Left ventricle myocardium inferior (tissue), 1 donor: ENCODE results near the gene DSG1. TPM values are rescaled to one million over a fixed set of nuclear protein-coding genes. Genes with fewer than 3 reads are reported as not detected.
A peak's percentile ranks its signal among the peaks of the same experiment; 100 is the strongest.

Experiments used
- DNase-seq: peaks from one replicate; pipeline ENCODE4 v3.0.0-alpha.2; 2020
- H3K27ac ChIP-seq: fragments of 200-600 bp; replicated peaks from 2 replicates; pipeline ENCODE4 v1.8.0; 2021
- H3K27me3 ChIP-seq: fragments of 200-600 bp; 2 replicates; pipeline ENCODE4 v1.8.0; 2021; ENCODE audit warnings: low read depth
- H3K36me3 ChIP-seq: fragments of 200-600 bp; 2 replicates; pipeline ENCODE4 v1.8.0; 2021
- H3K4me1 ChIP-seq: fragments of 200-600 bp; 2 replicates; pipeline ENCODE4 v1.8.0; 2021
- H3K4me3 ChIP-seq: fragments of 200-600 bp; 2 replicates; pipeline ENCODE4 v1.8.0; 2021; ENCODE audit warnings: mild to moderate bottlenecking, moderate library complexity
- H3K9me3 ChIP-seq: fragments of 200-600 bp; replicated peaks from 2 replicates; pipeline ENCODE4 v1.8.0; 2021
- intact Hi-C: fragments of 100-400 bp; cut with micrococcal nuclease; formaldehyde crosslinking; loops from one replicate; pipeline ENCODE4 v1.11.0; 2022
- total RNA-seq: library from RNA; stranded (reverse); fragmentation: NEBNext Ultra II Directional; extraction: Animal tissue kit (Norgen Biotek cat#: 25700); gene quantifications from one replicate; pipeline ENCODE4 v1.2.1, GENCODE V29; 2021
- TF ChIP-seq, protein P1 (sequence below): fragments of 200-600 bp; IDR thresholded peaks from 2 replicates; pipeline ENCODE4 v1.8.0; 2021; ENCODE audit warnings: antibody characterized with exemption, mild to moderate bottlenecking, borderline replicate concordance
- donor health status: DM: no; HTN: yes; CAD: no; lungs with severe emphysema.

DSG1 gene
- total RNA-seq, 1 donor from 2014 or later: 1.3 TPM

DNA sequence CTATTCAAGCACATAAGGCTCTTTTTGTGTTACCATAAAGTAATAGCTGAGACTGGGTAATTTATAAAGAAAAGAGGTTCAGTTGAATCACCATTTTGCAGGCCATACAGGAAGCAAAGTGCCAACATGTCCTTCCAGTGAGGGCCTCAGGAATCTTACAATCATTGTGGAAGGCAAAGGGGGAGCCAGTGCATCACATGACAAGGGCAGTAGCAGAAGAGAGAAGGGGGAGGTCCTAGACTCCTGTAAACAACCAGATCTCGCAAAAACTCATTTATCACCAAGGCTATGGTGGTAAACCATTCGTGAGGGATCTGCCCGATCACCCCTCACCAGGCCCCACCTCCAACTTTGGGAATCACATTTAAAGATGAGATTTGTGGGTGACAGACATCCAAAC is 75.3 kb downstream of the DSG1 start:
- Histone ChIP-seq H3K27me3 (no peaks in the 10 kb centered on the region), H3K9me3 (no peaks in the 10 kb centered on the region), H3K4me3 (no peak overlapping the region), H3K36me3 (no peaks in the 10 kb centered on the region), H3K4me1 (peaks cover 17% of the 10 kb centered on the region), H3K27ac (no peak overlapping the region)
- intact Hi-C loops: loop anchor here (10.0 kb wide), 1 partner anchor 118 kb away; no protein-coding TSS in a partner anchor
- TF ChIP-seq, protein P1, sequence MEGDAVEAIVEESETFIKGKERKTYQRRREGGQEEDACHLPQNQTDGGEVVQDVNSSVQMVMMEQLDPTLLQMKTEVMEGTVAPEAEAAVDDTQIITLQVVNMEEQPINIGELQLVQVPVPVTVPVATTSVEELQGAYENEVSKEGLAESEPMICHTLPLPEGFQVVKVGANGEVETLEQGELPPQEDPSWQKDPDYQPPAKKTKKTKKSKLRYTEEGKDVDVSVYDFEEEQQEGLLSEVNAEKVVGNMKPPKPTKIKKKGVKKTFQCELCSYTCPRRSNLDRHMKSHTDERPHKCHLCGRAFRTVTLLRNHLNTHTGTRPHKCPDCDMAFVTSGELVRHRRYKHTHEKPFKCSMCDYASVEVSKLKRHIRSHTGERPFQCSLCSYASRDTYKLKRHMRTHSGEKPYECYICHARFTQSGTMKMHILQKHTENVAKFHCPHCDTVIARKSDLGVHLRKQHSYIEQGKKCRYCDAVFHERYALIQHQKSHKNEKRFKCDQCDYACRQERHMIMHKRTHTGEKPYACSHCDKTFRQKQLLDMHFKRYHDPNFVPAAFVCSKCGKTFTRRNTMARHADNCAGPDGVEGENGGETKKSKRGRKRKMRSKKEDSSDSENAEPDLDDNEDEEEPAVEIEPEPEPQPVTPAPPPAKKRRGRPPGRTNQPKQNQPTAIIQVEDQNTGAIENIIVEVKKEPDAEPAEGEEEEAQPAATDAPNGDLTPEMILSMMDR: no peak
- no peak for DNase-seq

DNA sequence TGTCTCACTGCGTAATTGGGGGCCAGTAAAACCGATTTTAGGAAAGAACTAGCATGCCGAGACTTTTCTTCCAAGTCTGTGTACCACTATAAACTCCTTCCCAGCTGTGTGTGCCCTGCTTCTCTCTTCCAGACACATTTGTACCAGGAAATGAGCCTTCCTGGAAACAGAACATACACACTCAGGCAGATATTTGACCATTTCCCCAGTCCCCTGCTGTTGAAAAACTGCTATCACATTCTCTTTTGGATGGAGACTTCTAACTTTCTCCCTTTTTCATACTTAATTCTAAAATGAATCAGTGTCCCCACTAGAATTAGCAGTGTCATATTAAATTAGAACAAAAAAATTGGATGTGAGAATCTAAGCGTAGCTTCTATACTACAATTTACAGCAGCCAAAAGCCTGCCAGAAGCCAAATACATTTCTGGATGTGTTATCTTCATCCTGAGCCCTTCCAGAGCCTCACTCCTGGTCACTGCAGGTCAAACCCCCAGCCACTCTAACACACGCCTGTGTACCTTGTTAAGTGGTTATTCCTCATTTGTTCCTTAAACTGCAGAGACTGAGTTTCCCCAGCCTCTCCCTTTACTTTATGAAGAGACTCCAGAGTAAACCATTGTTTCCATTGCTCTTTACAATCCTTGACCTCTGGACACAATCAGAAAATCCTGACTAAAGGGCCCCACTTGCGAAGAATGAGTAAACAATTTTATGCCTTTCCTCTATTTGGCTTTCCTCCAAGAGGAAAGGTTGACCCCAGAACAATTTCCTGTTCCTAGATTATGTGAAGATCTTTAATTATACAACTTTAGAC is 79.0 kb downstream of the DSG1 start:
- H3K4me3 ChIP-seq: no peak overlapping the region
- intact Hi-C loops: loop anchor here (10.0 kb wide), 1 partner anchor 122 kb away; no protein-coding TSS in a partner anchor
- no peaks in the 10 kb centered on the region for H3K27me3 ChIP-seq
- TF ChIP-seq, protein P1: peak; percentile 44
- H3K36me3 ChIP-seq: no peaks in the 10 kb centered on the region
- DNase-seq: no peak
- peak overlapping the region; percentile 77 for H3K27ac ChIP-seq
- peaks cover 17% of the 10 kb centered on the region for H3K4me1 ChIP-seq
- H3K9me3 ChIP-seq: no peaks in the 10 kb centered on the region

DNA sequence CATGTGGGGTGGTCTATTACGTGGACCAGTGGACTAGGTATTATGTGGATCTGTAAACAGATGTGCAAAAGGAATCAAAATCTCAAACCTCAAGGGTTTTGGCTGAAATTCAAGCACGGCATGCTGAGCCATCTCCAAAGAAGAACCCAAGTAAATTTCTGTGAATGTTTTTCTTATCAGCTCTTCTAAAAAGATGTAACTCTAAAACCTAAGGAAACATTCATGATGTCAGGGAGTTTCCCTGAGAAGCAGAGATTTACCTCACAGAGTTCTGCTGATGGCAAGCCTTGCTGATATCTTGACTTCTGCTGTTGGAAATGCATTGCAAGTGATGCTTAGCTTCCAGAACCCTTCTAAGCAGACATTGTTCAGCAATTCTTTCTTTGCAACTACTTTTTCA is 80.2 kb downstream of the DSG1 start:
- intact Hi-C loops: loop anchor here (10.0 kb wide), 1 partner anchor 123 kb away; no protein-coding TSS in a partner anchor
- no peak overlapping the region for H3K27ac ChIP-seq
- H3K4me3 ChIP-seq: no peak overlapping the region
- TF ChIP-seq, protein P1: no peak
- no peak for DNase-seq
- H3K9me3 ChIP-seq: no peaks in the 10 kb centered on the region
- H3K4me1 ChIP-seq: peaks cover 17% of the 10 kb centered on the region
- no peaks in the 10 kb centered on the region for H3K36me3 ChIP-seq
- no peaks in the 10 kb centered on the region for H3K27me3 ChIP-seq

DNA sequence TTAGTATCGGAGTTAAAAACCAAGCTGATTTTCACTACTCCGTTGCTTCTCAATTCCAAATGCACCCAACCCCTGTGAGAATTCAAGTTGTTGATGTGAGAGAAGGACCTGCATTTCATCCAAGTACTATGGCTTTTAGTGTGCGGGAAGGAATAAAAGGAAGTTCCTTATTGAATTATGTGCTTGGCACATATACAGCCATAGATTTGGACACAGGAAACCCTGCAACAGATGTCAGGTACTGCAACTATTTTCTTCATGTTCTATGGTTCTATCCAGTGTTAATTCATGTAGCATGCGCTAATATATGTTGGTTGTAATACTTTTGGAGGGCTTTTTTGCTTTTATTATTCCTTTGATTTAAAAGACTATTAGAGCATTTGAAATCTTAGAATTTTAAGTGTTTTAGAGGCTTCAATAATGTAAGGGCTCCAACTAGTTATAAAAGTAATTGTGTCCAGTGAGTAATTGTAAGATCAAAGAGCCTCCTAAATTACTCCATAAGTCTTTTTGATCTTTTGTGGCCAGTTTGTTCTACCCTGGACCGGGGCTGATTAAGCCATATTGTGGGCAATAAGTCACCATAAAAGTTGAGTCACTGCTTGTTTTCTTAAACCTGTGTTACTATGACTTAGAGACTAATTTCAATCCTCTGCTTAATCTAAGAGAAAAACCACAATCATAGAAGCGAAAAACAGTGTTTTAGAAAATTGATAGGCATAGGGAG is 81.5 kb downstream of the DSG1 start:
- H3K4me1 ChIP-seq: peaks cover 17% of the 10 kb centered on the region
- H3K36me3 ChIP-seq: no peaks in the 10 kb centered on the region
- H3K27me3 ChIP-seq: no peaks in the 10 kb centered on the region
- no peak overlapping the region for H3K27ac ChIP-seq
- intact Hi-C loops: loop anchor here (10.0 kb wide), 1 partner anchor 125 kb away; no protein-coding TSS in a partner anchor
- no peak overlapping the region for H3K4me3 ChIP-seq
- no peak for DNase-seq
- TF ChIP-seq, protein P1: no peak
- H3K9me3 ChIP-seq: no peaks in the 10 kb centered on the region

DNA sequence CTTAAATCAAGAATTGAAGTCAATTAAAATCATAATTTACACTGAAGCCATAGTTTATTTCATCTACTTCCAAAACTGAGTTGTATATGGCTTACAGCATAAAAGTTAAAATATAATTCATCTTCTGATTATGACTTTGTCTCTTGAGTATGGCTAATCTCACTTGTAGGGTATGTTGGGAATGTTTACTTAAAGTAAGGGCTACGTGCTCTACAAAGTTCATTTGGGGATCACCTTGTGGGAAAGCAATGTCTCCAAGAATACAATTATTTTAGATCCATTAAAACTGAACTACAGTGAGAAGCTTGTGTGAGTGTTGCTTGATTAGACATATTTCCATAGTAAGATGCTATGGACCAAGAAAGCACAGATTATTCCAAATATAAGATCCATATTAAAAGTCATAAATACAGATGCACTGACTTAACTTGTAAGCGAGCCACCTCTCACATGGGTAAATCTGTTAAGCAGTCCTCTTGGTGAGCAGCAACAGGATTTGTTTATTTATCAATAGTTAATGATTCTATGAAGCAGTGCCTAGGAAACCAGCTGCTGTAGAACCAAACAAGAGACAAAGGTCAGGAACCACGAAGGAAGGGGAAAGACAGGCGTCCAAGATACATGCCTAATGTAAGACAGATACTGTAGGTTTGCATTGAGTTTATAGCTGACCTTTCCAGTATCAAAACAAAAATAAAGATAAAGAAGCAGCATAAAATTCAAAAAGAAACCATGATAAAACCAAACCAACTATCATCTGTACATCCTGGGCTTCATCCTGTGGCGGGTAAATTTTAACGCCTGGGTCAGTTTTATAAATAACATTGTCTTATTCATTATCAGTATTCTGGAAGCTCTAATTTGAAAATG is 83.4 kb downstream of the DSG1 start:
- DNase-seq: no peak
- no peaks in the 10 kb centered on the region for H3K9me3 ChIP-seq
- H3K4me3 ChIP-seq: no peak overlapping the region
- intact Hi-C loops: no loop called here
- H3K27ac ChIP-seq: no peak overlapping the region
- H3K27me3 ChIP-seq: no peaks in the 10 kb centered on the region
- H3K36me3 ChIP-seq: no peaks in the 10 kb centered on the region
- H3K4me1 ChIP-seq: peaks cover 14% of the 10 kb centered on the region
- TF ChIP-seq, protein P1: no peak
